HepG2 (cell line): ENCODE results near the gene ACYP2. TPM values are rescaled to one million over a fixed set of nuclear protein-coding genes. Genes with fewer than 3 reads are reported as not detected.
A peak's percentile ranks its signal among the peaks of the same experiment; 100 is the strongest.

Experiments used
- GABPB1 ChIP-seq: IDR thresholded peaks from 2 replicates; pipeline ENCODE4 v1.6.1; 2016; ENCODE audit warnings: mild to moderate bottlenecking, missing genetic modification reagents, moderate library complexity, missing compliant biosample characterization
- GRHL1 ChIP-seq: sonication (generic); formaldehyde crosslinking; conservative IDR thresholded peaks from 2 replicates; pipeline ENCODE4 v1.8.0; 2022; ENCODE audit warnings: missing genetic modification reagents
- MYPOP ChIP-seq: sonication (generic); formaldehyde crosslinking; IDR thresholded peaks from 2 replicates; pipeline ENCODE4 v1.8.1; 2023; ENCODE audit warnings: mild to moderate bottlenecking, moderate library complexity, missing genetic modification reagents
- NFATC3 ChIP-seq: sonication (generic); formaldehyde crosslinking; IDR thresholded peaks from 2 replicates; pipeline ENCODE4 v1.5.1; 2020; ENCODE audit warnings: mild to moderate bottlenecking, missing genetic modification reagents
- NR2C2 ChIP-seq: sonication (generic); formaldehyde crosslinking; IDR thresholded peaks from 2 replicates; pipeline ENCODE4 v1.4.0; 2020; ENCODE audit warnings: missing genetic modification reagents, mild to moderate bottlenecking, moderate library complexity, borderline replicate concordance
- PATZ1 ChIP-seq: sonication (generic); formaldehyde crosslinking; IDR thresholded peaks from 2 replicates; pipeline ENCODE4 v1.4.0; 2020; ENCODE audit warnings: missing genetic modification reagents
- PAWR ChIP-seq: sonication (generic); formaldehyde crosslinking; IDR thresholded peaks from 2 replicates; pipeline ENCODE4 v1.4.0; 2020; ENCODE audit warnings: missing genetic modification reagents, mild to moderate bottlenecking, borderline replicate concordance
- TCF7 ChIP-seq: sonication (generic); IDR thresholded peaks from 2 replicates; pipeline ENCODE4 v1.6.1; 2016; ENCODE audit warnings: antibody characterized with exemption, low read depth
- THAP7 ChIP-seq: sonication (generic); formaldehyde crosslinking; IDR thresholded peaks from 2 replicates; pipeline ENCODE4 v1.8.1; 2023; ENCODE audit warnings: mild to moderate bottlenecking, missing genetic modification reagents
- ZBTB46 ChIP-seq: sonication (generic); formaldehyde crosslinking; IDR thresholded peaks from 2 replicates; pipeline ENCODE4 v1.4.0; 2020; ENCODE audit warnings: mild to moderate bottlenecking, missing genetic modification reagents, borderline replicate concordance
- ZKSCAN1 ChIP-seq: fragments of 150-350 bp; IDR thresholded peaks from 2 replicates; pipeline ENCODE4 v1.6.1; 2014; ENCODE audit warnings: low read length
- ZMAT5 ChIP-seq: sonication (generic); formaldehyde crosslinking; IDR thresholded peaks from 2 replicates; pipeline ENCODE4 v1.5.0; 2020; ENCODE audit warnings: mild to moderate bottlenecking, low read depth, missing genetic modification reagents, borderline replicate concordance
- ZNF17 ChIP-seq: sonication (generic); formaldehyde crosslinking; IDR thresholded peaks from 2 replicates; pipeline ENCODE4 v1.5.0; 2020; ENCODE audit warnings: mild to moderate bottlenecking, missing genetic modification reagents
- ZNF292 ChIP-seq: sonication (generic); formaldehyde crosslinking; IDR thresholded peaks from 2 replicates; pipeline ENCODE4 v1.8.1; 2022; ENCODE audit warnings: mild to moderate bottlenecking, low read depth, missing genetic modification reagents, borderline replicate concordance
- ZNF350 ChIP-seq: sonication (generic); formaldehyde crosslinking; IDR thresholded peaks from 2 replicates; pipeline ENCODE4 v1.4.0; 2020; ENCODE audit warnings: mild to moderate bottlenecking, low read depth, missing genetic modification reagents, borderline replicate concordance
- ZNF468 ChIP-seq: sonication (generic); formaldehyde crosslinking; IDR thresholded peaks from 2 replicates; pipeline ENCODE4 v1.8.0; 2022; ENCODE audit warnings: mild to moderate bottlenecking, moderate library complexity, missing genetic modification reagents
- ZNF550 ChIP-seq: sonication (generic); formaldehyde crosslinking; IDR thresholded peaks from 2 replicates; pipeline ENCODE4 v1.4.0; 2020; ENCODE audit warnings: mild to moderate bottlenecking, missing genetic modification reagents, borderline replicate concordance
- ZNF576 ChIP-seq: sonication (generic); formaldehyde crosslinking; IDR thresholded peaks from 2 replicates; pipeline ENCODE4 v1.4.0; 2020; ENCODE audit warnings: mild to moderate bottlenecking, missing genetic modification reagents
- polyA plus RNA-seq, 8 experiments: library from polyadenylated mRNA; depleted of rRNA in 3 of 8; stranded (reverse) in 7 of 8; unstranded in 1 of 8; fragments of >200 nt; fragmentation: Illumina TruSeq in 4 of 8; extraction: Trizol in 4 of 8; gene quantifications; 2 replicates each; pipeline versions ENCODE4 v1.2.1 to v1.2.3, GENCODE V29; 2011 to 2016; ENCODE audit warnings: low read depth in 4 of 8, missing spikeins in 1 of 8, mixed read lengths in 1 of 8; ENCODE audit not compliant: insufficient read depth in 1 of 8
- total RNA-seq, 5 experiments: library from RNA; depleted of rRNA; stranded (reverse); fragments of >200 nt; fragmentation: Illumina TruSeq; extraction: Trizol; gene quantifications; 2 replicates each; pipeline ENCODE4 v1.2.3, GENCODE V29; 2016; ENCODE audit warnings: low read depth in 1 of 5

ACYP2 gene
- total and polyA plus RNA-seq, 2 of the 13 experiments (the other 11 are each of a cell fraction or from before 2014, with no cell fraction given): 12.3 to 12.7 TPM

- TF ChIP-seq MYPOP (CRISPR knock-in tag): 0 out of 2 replicates have a peak, but pooled peaks have one; percentile 19
- no peak for TF ChIP-seq ZNF468 (CRISPR knock-in tag)
- TF ChIP-seq ZNF576 (CRISPR knock-in tag): no peak
- TF ChIP-seq ZNF550 (CRISPR knock-in tag): no peak
- TF ChIP-seq TCF7: no peak
- 0 out of 2 replicates have a peak, but pooled peaks have one; percentile 6 for TF ChIP-seq ZBTB46 (CRISPR knock-in tag)
- no peak for TF ChIP-seq GABPB1
- TF ChIP-seq PATZ1 (CRISPR knock-in tag): no peak
- TF ChIP-seq THAP7: peak; percentile 23; the same call in 1 of the 2 replicates
- peak; percentile 5; the same call in 1 of the 2 replicates for TF ChIP-seq ZNF350
- TF ChIP-seq NFATC3 (CRISPR knock-in tag): no peak
- TF ChIP-seq GRHL1 (CRISPR knock-in tag): no peak
- TF ChIP-seq PAWR (CRISPR knock-in tag): no peak; the same call in 1 of the 2 replicates
- TF ChIP-seq ZNF17: no peak
- 0 out of 2 replicates have a peak, but pooled peaks have one; percentile 15 for TF ChIP-seq ZKSCAN1
- no peak for TF ChIP-seq NR2C2 (CRISPR knock-in tag)
- TF ChIP-seq ZNF292 (CRISPR knock-in tag): no peak
- no peak for TF ChIP-seq ZMAT5 (CRISPR knock-in tag)
Measured at GRCh38 chr2:54330926-54331835, 215.8 kb downstream of the ACYP2 start (continued).
